ENCODE results near the gene MRTFB.

DNA sequence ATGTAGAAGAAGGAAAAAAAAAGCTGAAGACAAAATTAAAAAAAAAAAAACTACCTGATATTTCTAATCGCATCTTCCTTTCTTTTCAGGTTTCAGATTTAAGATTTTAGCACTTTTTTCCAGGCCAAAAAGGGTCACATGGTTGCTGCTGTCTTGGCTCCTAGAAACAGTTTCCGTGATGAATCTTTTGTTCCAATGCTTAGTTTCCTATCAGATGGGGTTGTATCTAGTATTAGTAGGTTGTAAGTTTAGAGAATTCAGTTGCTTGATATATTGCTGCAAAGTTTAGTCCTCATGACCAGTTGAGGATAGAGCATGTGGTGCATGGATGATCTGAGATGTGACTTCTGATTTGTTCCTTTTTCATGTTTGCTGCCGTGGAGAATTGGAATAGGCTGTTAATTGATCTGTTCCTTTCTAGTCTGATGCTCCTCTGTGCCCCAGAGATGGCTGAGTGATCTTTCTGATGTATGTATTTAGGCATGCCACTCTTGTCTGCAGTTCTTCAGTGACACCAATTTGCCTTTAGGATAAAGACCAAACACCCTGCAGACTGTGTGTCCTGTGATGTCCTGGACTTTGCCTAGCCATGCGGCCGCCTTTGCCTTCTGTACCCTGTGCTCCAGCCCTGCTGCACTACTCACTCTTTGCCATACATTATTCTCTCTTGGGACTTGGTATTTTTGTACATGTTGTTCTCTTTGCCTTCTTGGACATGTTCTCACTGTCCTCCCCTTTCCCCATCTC is 94.0 kb downstream of the MRTFB start:
- TF ChIP-seq, protein P1, sequence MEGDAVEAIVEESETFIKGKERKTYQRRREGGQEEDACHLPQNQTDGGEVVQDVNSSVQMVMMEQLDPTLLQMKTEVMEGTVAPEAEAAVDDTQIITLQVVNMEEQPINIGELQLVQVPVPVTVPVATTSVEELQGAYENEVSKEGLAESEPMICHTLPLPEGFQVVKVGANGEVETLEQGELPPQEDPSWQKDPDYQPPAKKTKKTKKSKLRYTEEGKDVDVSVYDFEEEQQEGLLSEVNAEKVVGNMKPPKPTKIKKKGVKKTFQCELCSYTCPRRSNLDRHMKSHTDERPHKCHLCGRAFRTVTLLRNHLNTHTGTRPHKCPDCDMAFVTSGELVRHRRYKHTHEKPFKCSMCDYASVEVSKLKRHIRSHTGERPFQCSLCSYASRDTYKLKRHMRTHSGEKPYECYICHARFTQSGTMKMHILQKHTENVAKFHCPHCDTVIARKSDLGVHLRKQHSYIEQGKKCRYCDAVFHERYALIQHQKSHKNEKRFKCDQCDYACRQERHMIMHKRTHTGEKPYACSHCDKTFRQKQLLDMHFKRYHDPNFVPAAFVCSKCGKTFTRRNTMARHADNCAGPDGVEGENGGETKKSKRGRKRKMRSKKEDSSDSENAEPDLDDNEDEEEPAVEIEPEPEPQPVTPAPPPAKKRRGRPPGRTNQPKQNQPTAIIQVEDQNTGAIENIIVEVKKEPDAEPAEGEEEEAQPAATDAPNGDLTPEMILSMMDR (IDR thresholded peaks at IDR 0.05) = no peak
- no peak for TF ChIP-seq POLR2A (IDR thresholded peaks at IDR 0.05)

All from suprapubic skin (tissue), 3 donors.